K562 (cell line): ENCODE results near the gene CYLD. TPM values are rescaled to one million over a fixed set of nuclear protein-coding genes. Genes with fewer than 3 reads are reported as not detected.

Experiments used
- ATAC-seq: fragments of 200-7000 bp; cut with Tn5 transposase; 3 replicates; pipeline ENCODE4 v1.9.1; 2020; ENCODE audit warnings: moderate library complexity
- BruUV-seq: library from RNA; stranded (reverse); fragments of 400-500 nt; replicated peaks from 2 replicates; lab custom pipeline; 2021; lab: Mats Ljungman, UMichigan
- CTCF ChIA-PET: fragments of 300-600 bp; formaldehyde crosslinking; extraction: SDS; loops from one replicate; lab custom pipeline; 2021; ENCODE audit warnings: low intra/inter-chr PET ratio; lab: Yijun Ruan, JAX
- POLR2A ChIA-PET: fragments of 300-600, 350-650 bp; sonication (Branson Sonifier 250); formaldehyde crosslinking; extraction: SDS; loops from one replicate; lab custom pipeline; 2021; ENCODE audit warnings: antibody characterized with exemption, inconsistent platforms; lab: Yijun Ruan, JAX
- DNase-seq, 4 experiments: peaks; one replicate each; pipeline versions ENCODE4 v3.0.0 to v3.0.0-alpha.2; 2011 to 2018; ENCODE audit warnings: low spot score in 3 of 4, mixed read lengths in 3 of 4; ENCODE audit errors: extremely low read depth in 1 of 4
- FAIRE-seq: peaks from 2 replicates; lab custom pipeline; 2011; peaks lifted over from hg19 to GRCh38; lab: Jason Lieb, UNC
- H2AFZ ChIP-seq: 2 replicates; pipeline ENCODE4 v1.6.0; 2011; ENCODE audit warnings: low read depth, low read length, control low read depth, inconsistent platforms
- H3K27ac ChIP-seq: fragments of 200-600 bp; 3 replicates; pipeline ENCODE4 v1.8.0; 2011; ENCODE audit warnings: low read depth, mild to moderate bottlenecking, control low read depth, inconsistent platforms, low read length, moderate library complexity, mixed read lengths; ENCODE audit errors: extremely low read depth
- H3K27me3 ChIP-seq, 2 experiments: fragments of 300-600 bp in 1 of 2; 2 replicates in 1 of 2; 3 replicates in 1 of 2; pipeline versions ENCODE4 v1.6.0 to v1.8.0; 2011; ENCODE audit warnings: inconsistent platforms in 2 of 2, low read length in 2 of 2, mild to moderate bottlenecking in 1 of 2, mixed read lengths in 1 of 2, moderate library complexity in 1 of 2; ENCODE audit not compliant: control insufficient read depth in 2 of 2, insufficient read depth in 2 of 2
- H3K36me3 ChIP-seq: fragments of 300-600 bp; 3 replicates; pipeline ENCODE4 v1.8.0; 2011; ENCODE audit warnings: mild to moderate bottlenecking, low read length, inconsistent platforms; ENCODE audit not compliant: control insufficient read depth, insufficient read depth
- H3K4me1 ChIP-seq, 2 experiments: fragments of 200-600 bp in 1 of 2; replicated peaks in 1 of 2; 2 replicates in 1 of 2; 3 replicates in 1 of 2; pipeline versions ENCODE4 v1.5.1 to v1.8.0; 2011; ENCODE audit warnings: inconsistent platforms in 2 of 2, low read length in 2 of 2, mild to moderate bottlenecking in 1 of 2, mixed read lengths in 1 of 2, moderate library complexity in 1 of 2; ENCODE audit not compliant: control insufficient read depth in 2 of 2, insufficient read depth in 2 of 2
- H3K4me2 ChIP-seq: 2 replicates; pipeline ENCODE4 v1.6.1; 2011; ENCODE audit warnings: low read length, control low read depth, inconsistent platforms, mixed read lengths; ENCODE audit not compliant: insufficient read depth
- H3K4me3 ChIP-seq: fragments of 200-600 bp; sonication (generic), shearing (Covaris generic); 2 replicates; pipeline ENCODE4 v1.5.1; 2016; ENCODE audit warnings: control low read depth, inconsistent platforms
- H3K79me2 ChIP-seq: fragments of 200-600 bp; 3 replicates; pipeline ENCODE4 v1.8.0; 2011; ENCODE audit warnings: low read length, inconsistent platforms; ENCODE audit not compliant: control insufficient read depth, insufficient read depth
- H3K9ac ChIP-seq, 2 experiments: 2 replicates each; pipeline versions ENCODE4 v1.6.0 to v1.6.1; 2011; ENCODE audit warnings: low read depth in 2 of 2, low read length in 2 of 2, control low read depth in 1 of 2, inconsistent platforms in 1 of 2, mild to moderate bottlenecking in 1 of 2, mixed read lengths in 1 of 2; ENCODE audit not compliant: insufficient read depth in 1 of 2
- H3K9me1 ChIP-seq: one replicate; pipeline ENCODE4 v1.6.0; 2011; ENCODE audit warnings: inconsistent platforms, mild to moderate bottlenecking, low read length, moderate library complexity; ENCODE audit not compliant: control insufficient read depth, insufficient read depth
- H3K9me3 ChIP-seq: replicated peaks from 2 replicates; pipeline ENCODE4 v1.5.1; 2011; ENCODE audit warnings: low read depth, low read length, inconsistent platforms; ENCODE audit not compliant: control insufficient read depth, insufficient read depth
- H4K20me1 ChIP-seq: replicated peaks from 2 replicates; pipeline ENCODE4 v1.6.1; 2011; ENCODE audit warnings: low read length, inconsistent platforms, mixed read lengths; ENCODE audit not compliant: control insufficient read depth, insufficient read depth
- DPF2 ChIP-seq: fragments of 450-650 bp; IDR thresholded peaks from 2 replicates; pipeline ENCODE4 v1.6.1; 2016
- ETV1 ChIP-seq: fragments of 450-650 bp; conservative IDR thresholded peaks from 2 replicates; pipeline ENCODE4 v1.6.1; 2016; ENCODE audit warnings: missing genetic modification characterization, control low read depth, low read depth, missing compliant biosample characterization
- HNRNPH1 ChIP-seq: fragments of 200-400 bp; formaldehyde crosslinking; optimal IDR thresholded peaks from 2 replicates; pipeline ENCODE3; 2017; ENCODE audit warnings: low read depth, mild to moderate bottlenecking, low read length, moderate library complexity
- KLF16 ChIP-seq: IDR thresholded peaks from 2 replicates; pipeline ENCODE4 v1.6.1; 2016; ENCODE audit warnings: antibody characterized with exemption
- MLX ChIP-seq, 2 experiments: fragments of 450-650 bp in 1 of 2; sonication (generic) in 1 of 2; formaldehyde crosslinking; conservative IDR thresholded peaks; 2 replicates each; pipeline versions ENCODE4 v1.4.0 to v1.8.1; 2020 to 2022; ENCODE audit warnings: mild to moderate bottlenecking in 1 of 2, missing genetic modification reagents in 1 of 2
- NBN ChIP-seq: fragments of 450-650 bp; IDR thresholded peaks from 2 replicates; pipeline ENCODE4 v1.6.1; 2016; ENCODE audit warnings: low read depth, mild to moderate bottlenecking
- NCOA6 ChIP-seq: fragments of 450-650 bp; IDR thresholded peaks from 2 replicates; pipeline ENCODE4 v1.6.1; 2017; ENCODE audit warnings: mild to moderate bottlenecking
- PHF21A ChIP-seq: fragments of 450-650 bp; IDR thresholded peaks from 2 replicates; pipeline ENCODE4 v1.6.1; 2017; ENCODE audit warnings: low read depth, borderline replicate concordance
- POLR2AphosphoS2 ChIP-seq: IDR thresholded peaks from 2 replicates; pipeline ENCODE4 v1.6.1; 2012; ENCODE audit warnings: low read length, improper control_type of control experiment
- ZKSCAN8 ChIP-seq: fragments of 200-800 bp; sonication (Bioruptor generic); IDR thresholded peaks from 2 replicates; pipeline ENCODE4 v1.6.1; 2016; ENCODE audit warnings: missing genetic modification characterization, missing compliant biosample characterization
- ZNF232 ChIP-seq: sonication (generic); formaldehyde crosslinking; IDR thresholded peaks from 2 replicates; pipeline ENCODE4 v1.8.0; 2022; ENCODE audit warnings: mild to moderate bottlenecking, missing genetic modification reagents
- ZNF239 ChIP-seq: fragments of 250-450 bp; sonication (Bioruptor Pico); IDR thresholded peaks from 2 replicates; pipeline ENCODE4 v1.4.0; 2020; ENCODE audit warnings: mild to moderate bottlenecking
- ZNF253 ChIP-seq: fragments of 250-450 bp; sonication (Bioruptor Pico); conservative IDR thresholded peaks from 2 replicates; pipeline ENCODE4 v1.6.1; 2021; ENCODE audit warnings: mild to moderate bottlenecking
- ZNF324 ChIP-seq: fragments of 250-450 bp; sonication (Bioruptor Pico); IDR thresholded peaks from 2 replicates; pipeline ENCODE4 v1.4.0; 2020; ENCODE audit warnings: mild to moderate bottlenecking
- ZNF695 ChIP-seq: fragments of 450-650 bp; formaldehyde crosslinking; IDR thresholded peaks from 2 replicates; pipeline ENCODE4 v1.4.0; 2020; ENCODE audit warnings: mild to moderate bottlenecking, moderate library complexity
- ZNF699 ChIP-seq: fragments of 250-450 bp; sonication (Bioruptor Pico); IDR thresholded peaks from 2 replicates; pipeline ENCODE4 v1.8.0; 2021; ENCODE audit warnings: mild to moderate bottlenecking, moderate library complexity; ENCODE audit not compliant: insufficient replicate concordance
- ZNF778 ChIP-seq: fragments of 450-650 bp; formaldehyde crosslinking; IDR thresholded peaks from 2 replicates; pipeline ENCODE4 v1.4.0; 2020; ENCODE audit warnings: mild to moderate bottlenecking, moderate library complexity
- WGBS: fragments of 100-300 bp; shearing (Covaris generic); methylation state at CpG from one replicate; pipeline ENCODE4 v1.1.6; 2016; ENCODE audit warnings: low coverage, mixed read lengths; ENCODE audit not compliant: insufficient coverage; ENCODE audit errors: missing lambda C conversion rate; 5-methylcytosine and 5-hydroxymethylcytosine counted together
- in situ Hi-C: fragments of 300-500 bp; cut with MboI; formaldehyde crosslinking; loops from 4 replicates; pipeline ENCODE4 v1.15.0; 2018; ENCODE audit warnings: inconsistent platforms, mixed read lengths
- intact Hi-C: fragments of 100-400 bp; cut with micrococcal nuclease; formaldehyde crosslinking; loops from 2 replicates; pipeline ENCODE4 v1.14.2; 2022
- polyA plus RNA-seq, 8 experiments: library from polyadenylated mRNA; depleted of rRNA in 4 of 8; stranded (reverse) in 5 of 8; unstranded in 3 of 8; fragments of >200 nt; fragmentation: Nextera tagmentation in 2 of 8; fragmentation: Illumina TruSeq in 1 of 8; extraction: Ambion mirVana in 2 of 8; extraction: Trizol in 1 of 8; gene quantifications; 2 replicates each; pipeline versions ENCODE4 v1.2.1 to v1.2.3, GENCODE V29; 2011 to 2014; ENCODE audit warnings: inconsistent platforms in 1 of 8, missing spikeins in 1 of 8
- total RNA-seq, 7 experiments: library from RNA; depleted of rRNA in 6 of 7; stranded (reverse); fragments of >200 nt in 6 of 7; fragmentation: Illumina TruSeq in 2 of 7; extraction: Trizol in 2 of 7; gene quantifications; 2 replicates each; pipeline versions ENCODE4 v1.2.1 to v1.2.3, GENCODE V29; 2011 to 2021; ENCODE audit warnings: low replicate concordance in 1 of 7
- TF ChIP-seq, protein P1 (sequence below): sonication (generic); IDR thresholded peaks from 2 replicates; pipeline ENCODE4 v1.6.1; 2016
- TF ChIP-seq, protein P2 (sequence below): fragments of 250-450 bp; sonication (Bioruptor Pico); IDR thresholded peaks from 2 replicates; pipeline ENCODE4 v1.4.0; 2020
- TF ChIP-seq, protein P3 (sequence below): fragments of 450-650 bp; IDR thresholded peaks from 2 replicates; pipeline ENCODE4 v1.6.1; 2016; ENCODE audit warnings: borderline replicate concordance

CYLD gene
- total and polyA plus RNA-seq, 9 of the 15 experiments (the other 6 are each of a cell fraction or from before 2014, with no cell fraction given): 3.4 to 7.4 (median 5.3) TPM

DNA sequence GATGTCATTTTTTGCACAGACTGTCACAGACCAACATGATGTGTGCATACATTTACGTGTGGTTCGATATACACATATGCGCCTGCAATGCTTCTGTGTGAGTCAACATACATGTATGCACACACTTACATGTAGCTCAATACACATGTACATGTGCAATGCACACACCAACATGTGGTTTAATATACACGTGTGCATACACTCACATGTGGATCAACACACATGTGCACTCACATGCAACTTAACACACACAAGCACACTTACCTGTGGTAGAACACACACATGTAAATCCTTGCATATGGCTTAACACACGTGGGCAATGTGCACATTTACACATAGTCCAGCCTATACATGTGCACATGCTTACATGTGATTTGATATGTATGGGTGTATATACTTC lies 97.5 kb downstream of the CYLD start:
- DNase-seq: no peak
- no peak overlapping the region for H3K4me3 ChIP-seq
- H3K9ac ChIP-seq: no peak overlapping the region
- CTCF ChIA-PET: no interaction called here
- no peak overlapping the region for H2AFZ ChIP-seq
- H3K9me1 ChIP-seq: no peaks in the 10 kb centered on the region
- H3K27ac ChIP-seq: no peak overlapping the region
- no peak for FAIRE-seq
- H3K79me2 ChIP-seq: no peaks in the 10 kb centered on the region
- POLR2A ChIA-PET: no interaction called here
- peaks cover 17 to 19% of the 10 kb centered on the region in 2 experiments for H3K4me1 ChIP-seq
- H4K20me1 ChIP-seq: no peaks in the 10 kb centered on the region; the same call in 1 of the 2 replicates
- no TSS peak for BruUV-seq
- no peak overlapping the region for H3K4me2 ChIP-seq
- H3K27me3 ChIP-seq: peaks cover 0 to 22% of the 10 kb centered on the region in 2 experiments; a peak in 2 of 5 replicates
- TF ChIP-seq POLR2AphosphoS2 (no peak), NBN (no peak), HNRNPH1 (no peak), MLX (CRISPR knock-in tag; conservative IDR thresholded peaks at IDR 0.05) (no peak), ZNF232 (CRISPR knock-in tag) (no peak), ETV1 (no peak), PHF21A (no peak), KLF16 (no peak), ZNF324 (CRISPR knock-in tag) (no peak), ZNF239 (CRISPR knock-in tag) (no peak), DPF2 (no peak), ZNF253 (CRISPR knock-in tag) (no peak), ZNF778 (CRISPR knock-in tag) (no peak), ZKSCAN8 (CRISPR knock-in tag) (no peak), ZNF699 (CRISPR knock-in tag) (no peak), ZNF695 (no peak), NCOA6 (no peak)
- TF ChIP-seq, protein P1, sequence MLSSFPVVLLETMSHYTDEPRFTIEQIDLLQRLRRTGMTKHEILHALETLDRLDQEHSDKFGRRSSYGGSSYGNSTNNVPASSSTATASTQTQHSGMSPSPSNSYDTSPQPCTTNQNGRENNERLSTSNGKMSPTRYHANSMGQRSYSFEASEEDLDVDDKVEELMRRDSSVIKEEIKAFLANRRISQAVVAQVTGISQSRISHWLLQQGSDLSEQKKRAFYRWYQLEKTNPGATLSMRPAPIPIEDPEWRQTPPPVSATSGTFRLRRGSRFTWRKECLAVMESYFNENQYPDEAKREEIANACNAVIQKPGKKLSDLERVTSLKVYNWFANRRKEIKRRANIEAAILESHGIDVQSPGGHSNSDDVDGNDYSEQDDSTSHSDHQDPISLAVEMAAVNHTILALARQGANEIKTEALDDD: no peak
- TF ChIP-seq, protein P2, sequence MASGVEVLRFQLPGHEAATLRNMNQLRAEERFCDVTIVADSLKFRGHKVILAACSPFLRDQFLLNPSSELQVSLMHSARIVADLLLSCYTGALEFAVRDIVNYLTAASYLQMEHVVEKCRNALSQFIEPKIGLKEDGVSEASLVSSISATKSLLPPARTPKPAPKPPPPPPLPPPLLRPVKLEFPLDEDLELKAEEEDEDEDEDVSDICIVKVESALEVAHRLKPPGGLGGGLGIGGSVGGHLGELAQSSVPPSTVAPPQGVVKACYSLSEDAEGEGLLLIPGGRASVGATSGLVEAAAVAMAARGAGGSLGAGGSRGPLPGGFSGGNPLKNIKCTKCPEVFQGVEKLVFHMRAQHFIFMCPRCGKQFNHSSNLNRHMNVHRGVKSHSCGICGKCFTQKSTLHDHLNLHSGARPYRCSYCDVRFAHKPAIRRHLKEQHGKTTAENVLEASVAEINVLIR (CRISPR knock-in tag): no peak
- TF ChIP-seq, protein P3, sequence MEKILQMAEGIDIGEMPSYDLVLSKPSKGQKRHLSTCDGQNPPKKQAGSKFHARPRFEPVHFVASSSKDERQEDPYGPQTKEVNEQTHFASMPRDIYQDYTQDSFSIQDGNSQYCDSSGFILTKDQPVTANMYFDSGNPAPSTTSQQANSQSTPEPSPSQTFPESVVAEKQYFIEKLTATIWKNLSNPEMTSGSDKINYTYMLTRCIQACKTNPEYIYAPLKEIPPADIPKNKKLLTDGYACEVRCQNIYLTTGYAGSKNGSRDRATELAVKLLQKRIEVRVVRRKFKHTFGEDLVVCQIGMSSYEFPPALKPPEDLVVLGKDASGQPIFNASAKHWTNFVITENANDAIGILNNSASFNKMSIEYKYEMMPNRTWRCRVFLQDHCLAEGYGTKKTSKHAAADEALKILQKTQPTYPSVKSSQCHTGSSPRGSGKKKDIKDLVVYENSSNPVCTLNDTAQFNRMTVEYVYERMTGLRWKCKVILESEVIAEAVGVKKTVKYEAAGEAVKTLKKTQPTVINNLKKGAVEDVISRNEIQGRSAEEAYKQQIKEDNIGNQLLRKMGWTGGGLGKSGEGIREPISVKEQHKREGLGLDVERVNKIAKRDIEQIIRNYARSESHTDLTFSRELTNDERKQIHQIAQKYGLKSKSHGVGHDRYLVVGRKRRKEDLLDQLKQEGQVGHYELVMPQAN: no peak
- intact Hi-C loops: no loop called here
- H3K36me3 ChIP-seq: no peaks in the 10 kb centered on the region
- WGBS: 56% methylated on average over 5 of the region's 5 CpGs
- no peaks in the 10 kb centered on the region for H3K9me3 ChIP-seq
- in situ Hi-C loops: no loop called here
- ATAC-seq: no peak
